GM15510 (cell line): Measurements from ENCODE around the gene PYY.

ENCODE experiments used
- POLR2A ChIP-seq: IDR thresholded peaks from 3 replicates; pipeline ENCODE4 v1.6.1; 2011; ENCODE audit warnings: borderline replicate concordance; ENCODE audit not compliant: insufficient read length; ENCODE audit errors: extremely low read depth

PYY gene

GRCh38 chr17:43958748-43959352, 5.1 kb upstream of the PYY start:
- no peak for TF ChIP-seq POLR2A

- TF ChIP-seq POLR2A, result no peak
These were observed 2.5 kb upstream of the PYY start for GRCh38 chr17:43956222-43956621.

GRCh38 chr17:43952724-43953666, 745 bp downstream of the PYY start:
- TF ChIP-seq POLR2A, result no peak

- no peak for TF ChIP-seq POLR2A
These were observed 1.4 kb downstream of the PYY start for GRCh38 chr17:43952351-43952723.

GRCh38 chr17:43951750-43952149, 2.0 kb downstream of the PYY start:
- TF ChIP-seq POLR2A, result no peak

GRCh38 chr17:43950554-43950953, 3.2 kb downstream of the PYY start:
- no peak for TF ChIP-seq POLR2A

- TF ChIP-seq POLR2A, result no peak
These were observed 4.0 kb downstream of the PYY start for GRCh38 chr17:43949781-43950180.

GRCh38 chr17:43946781-43947180, 7.0 kb downstream of the PYY start:
- no peak for TF ChIP-seq POLR2A

GRCh38 chr17:43945074-43945829, 8.5 kb downstream of the PYY start:
- no peak for TF ChIP-seq POLR2A

GRCh38 chr17:43942051-43942685, 11.6 kb downstream of the PYY start, which contains the start of gene PPY:
PPY (minus strand) TSS chr17:43942476; CDS start chr17:43941654, 822 bp downstream.
- no peak for TF ChIP-seq POLR2A

GRCh38 chr17:43940630-43941029, 13.1 kb downstream of the PYY start:
- TF ChIP-seq POLR2A, result no peak

- no peak for TF ChIP-seq POLR2A
These were observed 13.9 kb downstream of the PYY start for GRCh38 chr17:43939886-43940285.

- TF ChIP-seq POLR2A, result no peak
These were observed 14.9 kb downstream of the PYY start for GRCh38 chr17:43938838-43939182.

- no peak for TF ChIP-seq POLR2A
These were observed 17.3 kb downstream of the PYY start for GRCh38 chr17:43936434-43936833.

GRCh38 chr17:43935926-43936261, 17.8 kb downstream of the PYY start:
- no peak for TF ChIP-seq POLR2A
